ENCODE measurements around the gene KCTD3. TPM values are rescaled to one million over a fixed set of nuclear protein-coding genes. Genes with fewer than 3 reads are reported as not detected.

KCTD3 gene
- total RNA-seq, 1 donor from 2014 or later, result 57.9 TPM

GRCh38 chr1:215523906-215524305 is 43.2 kb upstream of the KCTD3 start:
- H3K36me3 Mint-ChIP-seq (ENCODE audit: low read depth), result no peaks in the 10 kb centered on the region
- peaks cover 4% of the 10 kb centered on the region for H3K4me1 Mint-ChIP-seq

GRCh38 chr1:215526147-215526845 is 40.8 kb upstream of the KCTD3 start:
- H3K27me3 Mint-ChIP-seq (ENCODE audit: low read depth), result peaks cover 3% of the 10 kb centered on the region
- peak; percentile 90 for TF ChIP-seq CTCF (conservative IDR thresholded peaks at IDR 0.05)
- no peak overlapping the region for H3K4me3 Mint-ChIP-seq
- DNase-seq (ENCODE audit: low read depth, low spot score), result no peak
- H3K36me3 Mint-ChIP-seq (ENCODE audit: low read depth), result no peaks in the 10 kb centered on the region
- H3K4me1 Mint-ChIP-seq, result peaks cover 4% of the 10 kb centered on the region
- no peaks in the 10 kb centered on the region for H3K9me3 Mint-ChIP-seq
- no peak overlapping the region for H3K27ac Mint-ChIP-seq (ENCODE audit: unreplicated experiment)

More at GRCh38 chr1:215523906-215524305, 43.2 kb upstream of the KCTD3 start:
- Mint-ChIP-seq H3K27me3 (ENCODE audit: low read depth) (no peaks in the 10 kb centered on the region), H3K9me3 (no peaks in the 10 kb centered on the region), H3K4me3 (no peak overlapping the region), H3K27ac (ENCODE audit: unreplicated experiment) (no peak overlapping the region)
- no peak for TF ChIP-seq CTCF (conservative IDR thresholded peaks at IDR 0.05)
- DNase-seq (ENCODE audit: low read depth, low spot score), result no peak

- no peaks in the 10 kb centered on the region for H3K9me3 Mint-ChIP-seq
- no peak for DNase-seq (ENCODE audit: low read depth, low spot score)
- H3K4me3 Mint-ChIP-seq, result no peak overlapping the region
- H3K27ac Mint-ChIP-seq (ENCODE audit: unreplicated experiment), result no peak overlapping the region
- TF ChIP-seq CTCF (conservative IDR thresholded peaks at IDR 0.05), result peak; percentile 24
- H3K27me3 Mint-ChIP-seq (ENCODE audit: low read depth), result peaks cover 3% of the 10 kb centered on the region
- H3K36me3 Mint-ChIP-seq (ENCODE audit: low read depth), result no peaks in the 10 kb centered on the region
- peaks cover 4% of the 10 kb centered on the region for H3K4me1 Mint-ChIP-seq
These were observed 40.3 kb upstream of the KCTD3 start for GRCh38 chr1:215526846-215527151.

GRCh38 chr1:215529111-215529510 is 38.0 kb upstream of the KCTD3 start:
- no peak overlapping the region for H3K27ac Mint-ChIP-seq (ENCODE audit: unreplicated experiment)
- peaks cover 3% of the 10 kb centered on the region for H3K27me3 Mint-ChIP-seq (ENCODE audit: low read depth)
- DNase-seq (ENCODE audit: low read depth, low spot score), result no peak
- no peaks in the 10 kb centered on the region for H3K4me1 Mint-ChIP-seq
- H3K4me3 Mint-ChIP-seq, result no peak overlapping the region
- no peak for TF ChIP-seq CTCF (conservative IDR thresholded peaks at IDR 0.05)
- no peaks in the 10 kb centered on the region for H3K9me3 Mint-ChIP-seq
- H3K36me3 Mint-ChIP-seq (ENCODE audit: low read depth), result no peaks in the 10 kb centered on the region

GRCh38 chr1:215529571-215529970 is 37.5 kb upstream of the KCTD3 start:
- no peak for TF ChIP-seq CTCF (conservative IDR thresholded peaks at IDR 0.05)
- Mint-ChIP-seq H3K4me1 (no peaks in the 10 kb centered on the region), H3K4me3 (no peak overlapping the region), H3K27me3 (ENCODE audit: low read depth) (peaks cover 3% of the 10 kb centered on the region), H3K27ac (ENCODE audit: unreplicated experiment) (no peak overlapping the region), H3K9me3 (no peaks in the 10 kb centered on the region), H3K36me3 (ENCODE audit: low read depth) (no peaks in the 10 kb centered on the region)
- DNase-seq (ENCODE audit: low read depth, low spot score), result no peak
